ENCODE results near the gene RNF167. TPM values are rescaled to one million over a fixed set of nuclear protein-coding genes. Genes with fewer than 3 reads are reported as not detected.

The RNF167 gene
- total RNA-seq, 1 experiment from 2014 or later: 31.8 TPM

DNA sequence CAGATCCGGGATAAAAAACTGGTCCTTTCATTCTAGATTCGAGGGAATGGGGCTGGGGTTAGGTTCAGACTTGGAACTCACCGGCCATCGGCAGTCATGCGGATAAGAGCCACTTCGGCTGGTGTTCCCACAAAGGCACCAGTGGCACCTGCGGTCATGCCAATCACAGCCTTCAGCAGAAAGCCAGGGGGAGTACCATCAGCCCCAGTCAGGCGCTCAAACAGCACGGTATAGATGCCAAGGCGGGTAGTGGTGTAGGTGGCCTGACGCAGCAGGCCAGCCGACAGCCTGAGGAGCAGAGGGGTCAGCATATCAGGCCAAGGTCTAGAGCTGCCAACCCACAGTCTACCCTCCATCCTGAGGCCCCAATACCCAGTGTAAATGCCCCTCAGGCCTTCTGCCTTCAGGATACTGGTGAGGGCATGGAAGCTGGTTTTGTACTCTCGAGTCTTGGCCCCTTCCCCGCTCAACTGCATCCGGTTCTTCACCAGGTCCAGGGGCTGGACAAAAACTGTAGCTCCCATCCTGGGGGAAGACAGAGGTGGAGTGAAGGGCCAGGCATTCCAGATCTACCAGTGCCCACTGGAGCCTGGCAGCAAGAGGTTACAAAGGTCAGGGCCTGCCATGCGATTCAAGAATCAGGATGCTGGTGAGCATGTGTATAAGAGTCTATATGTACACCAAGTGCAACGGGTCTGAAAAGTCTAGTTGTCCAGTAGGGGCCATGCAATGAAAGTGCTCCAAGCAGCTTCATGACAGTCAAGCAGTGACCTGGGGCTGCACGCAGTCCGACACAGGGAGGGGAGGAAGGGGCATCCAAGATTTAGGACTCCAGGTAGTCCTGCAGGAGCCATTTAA lies 1.2 kb upstream of the RNF167 start:
- no peak for DNase-seq (ENCODE audit: low read depth)

DNA sequence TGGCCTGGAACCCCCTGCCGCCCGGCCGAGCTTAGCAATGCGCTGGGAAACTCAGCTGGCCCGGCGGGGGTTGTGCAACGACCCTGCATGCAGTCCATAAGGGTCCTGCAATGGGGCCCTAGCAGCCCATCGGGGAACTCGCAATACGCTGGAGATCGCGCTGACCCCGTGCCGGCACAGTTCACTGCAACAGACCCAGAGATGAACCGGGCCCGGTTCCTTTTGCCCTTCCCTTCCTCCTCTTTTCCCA lies 597 bp upstream of the RNF167 start:
- no peak for DNase-seq (ENCODE audit: low read depth)

DNA sequence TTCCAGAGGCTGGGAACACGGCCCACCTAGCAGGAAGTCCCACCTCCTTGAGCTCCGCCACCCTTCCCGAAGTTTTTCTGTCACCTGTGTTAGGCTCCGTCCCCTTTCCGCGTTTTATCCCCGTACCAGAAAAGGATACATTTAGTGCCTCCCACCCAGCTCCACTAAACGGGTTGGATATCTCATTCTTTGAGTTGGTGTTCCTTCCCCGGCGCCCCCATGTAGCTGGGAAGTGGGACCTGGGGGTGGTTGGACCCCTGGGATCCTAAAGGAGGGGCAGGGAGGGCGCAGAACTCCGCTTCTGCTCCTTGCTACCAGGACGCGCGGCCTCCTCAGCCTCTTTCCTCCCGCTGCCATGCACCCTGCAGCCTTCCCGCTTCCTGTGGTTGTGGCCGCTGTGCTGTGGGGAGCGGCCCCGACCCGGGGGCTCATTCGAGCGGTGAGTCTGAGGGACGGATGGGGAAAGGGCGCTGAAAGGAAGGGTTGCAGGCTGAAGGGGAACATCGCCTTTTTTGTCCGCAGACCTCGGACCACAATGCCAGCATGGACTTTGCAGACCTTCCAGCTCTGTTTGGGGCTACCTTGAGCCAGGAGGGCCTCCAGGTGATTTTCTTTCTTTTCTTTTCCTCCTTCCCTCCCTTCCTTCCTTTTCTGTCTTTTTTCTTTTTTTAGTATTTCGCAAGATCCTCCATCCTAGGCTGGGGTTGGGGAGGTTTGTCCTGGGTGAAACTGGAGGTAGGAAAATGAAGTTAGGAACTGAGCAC lies 669 bp downstream of the RNF167 start:
- DNase-seq (ENCODE audit: low read depth): no peak

DNA sequence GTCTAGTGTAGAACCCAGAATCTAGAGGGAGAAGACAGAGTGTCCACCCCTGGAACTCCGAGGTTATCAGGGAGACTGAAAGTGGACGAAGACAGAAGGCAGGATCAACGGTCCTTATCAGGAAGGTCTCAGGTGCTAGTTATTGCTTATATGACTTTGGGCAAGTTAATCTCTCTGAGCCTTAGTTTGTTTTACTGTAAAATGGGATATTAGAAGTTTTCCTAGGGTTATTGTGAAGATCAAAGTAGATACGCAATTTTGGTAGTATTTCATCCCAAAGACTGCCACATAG lies 1.2 kb downstream of the RNF167 start:
- DNase-seq (ENCODE audit: low read depth): no peak

DNA sequence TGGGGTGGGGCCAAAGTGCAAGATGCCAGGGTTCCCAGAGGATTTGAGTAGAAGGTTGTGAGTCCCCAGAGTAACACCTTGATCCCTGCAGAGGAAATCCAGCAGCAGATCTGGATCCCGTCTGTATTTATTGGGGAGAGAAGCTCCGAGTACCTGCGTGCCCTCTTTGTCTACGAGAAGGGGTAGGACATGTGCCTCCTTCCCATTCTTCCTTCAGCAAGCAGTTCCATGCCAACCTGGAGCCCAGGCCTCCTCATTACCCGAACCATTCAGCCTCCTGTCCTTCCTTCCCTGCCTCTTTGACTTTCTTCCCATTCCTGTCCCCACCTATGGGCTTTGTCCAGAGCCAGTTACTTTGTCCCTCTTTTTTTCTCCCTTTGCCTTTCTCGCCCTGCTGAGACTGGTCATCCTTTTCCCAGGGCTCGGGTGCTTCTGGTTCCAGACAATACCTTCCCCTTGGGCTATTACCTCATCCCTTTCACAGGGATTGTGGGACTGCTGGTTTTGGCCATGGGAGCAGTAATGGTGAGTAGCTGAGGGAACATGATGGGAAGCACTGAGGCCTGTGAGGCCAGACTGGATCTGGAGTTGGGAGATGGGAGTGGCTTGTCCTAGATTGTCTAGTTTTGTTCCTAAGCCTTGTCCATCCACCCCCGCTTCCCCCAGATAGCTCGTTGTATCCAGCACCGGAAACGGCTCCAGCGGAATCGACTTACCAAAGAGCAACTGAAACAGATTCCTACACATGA lies 2.9 kb downstream of the RNF167 start:
- DNase-seq (ENCODE audit: low read depth): no peak

DNA sequence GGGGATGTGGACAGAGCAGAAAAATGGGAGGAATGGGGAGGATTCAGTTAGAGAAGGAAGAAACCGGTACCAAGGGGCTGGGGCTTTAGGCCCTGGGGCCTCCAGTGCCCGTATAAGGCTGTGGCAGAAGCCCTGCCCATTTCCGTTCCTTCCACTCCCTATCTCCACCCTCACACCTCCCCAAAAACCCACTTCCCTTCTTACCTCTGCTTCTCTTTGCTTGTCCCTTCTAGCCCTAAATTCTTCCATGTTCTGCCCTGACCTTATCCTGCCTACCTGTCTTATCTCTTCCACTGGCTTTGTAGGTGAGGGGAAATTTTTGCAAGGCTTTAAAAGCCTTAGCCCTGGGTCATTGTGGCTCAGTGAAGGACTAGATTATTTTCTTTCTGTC lies 4.1 kb downstream of the RNF167 start:
- no peak for DNase-seq (ENCODE audit: low read depth)

DNA sequence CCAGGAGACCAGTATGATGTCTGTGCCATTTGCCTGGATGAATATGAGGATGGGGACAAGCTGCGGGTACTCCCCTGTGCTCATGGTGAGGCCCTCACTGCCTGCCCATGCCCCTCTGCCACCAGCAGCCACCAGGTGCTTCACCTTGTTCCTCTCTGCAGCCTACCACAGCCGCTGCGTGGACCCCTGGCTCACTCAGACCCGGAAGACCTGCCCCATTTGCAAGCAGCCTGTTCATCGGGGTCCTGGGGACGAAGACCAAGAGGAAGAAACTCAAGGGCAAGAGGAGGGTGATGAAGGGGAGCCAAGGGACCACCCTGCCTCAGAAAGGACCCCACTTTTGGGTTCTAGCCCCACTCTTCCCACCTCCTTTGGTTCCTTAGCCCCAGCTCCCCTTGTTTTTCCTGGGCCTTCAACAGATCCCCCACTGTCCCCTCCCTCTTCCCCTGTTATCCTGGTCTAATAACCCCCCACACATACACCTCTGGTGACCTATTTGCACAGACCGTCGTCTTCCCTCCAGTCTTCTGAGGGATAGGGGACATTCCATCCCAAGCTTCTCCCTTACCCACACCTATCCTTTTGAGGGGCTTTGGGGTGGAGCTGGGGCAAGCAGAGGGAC lies 4.6 kb downstream of the RNF167 start:
- DNase-seq (ENCODE audit: low read depth): no peak

DNA sequence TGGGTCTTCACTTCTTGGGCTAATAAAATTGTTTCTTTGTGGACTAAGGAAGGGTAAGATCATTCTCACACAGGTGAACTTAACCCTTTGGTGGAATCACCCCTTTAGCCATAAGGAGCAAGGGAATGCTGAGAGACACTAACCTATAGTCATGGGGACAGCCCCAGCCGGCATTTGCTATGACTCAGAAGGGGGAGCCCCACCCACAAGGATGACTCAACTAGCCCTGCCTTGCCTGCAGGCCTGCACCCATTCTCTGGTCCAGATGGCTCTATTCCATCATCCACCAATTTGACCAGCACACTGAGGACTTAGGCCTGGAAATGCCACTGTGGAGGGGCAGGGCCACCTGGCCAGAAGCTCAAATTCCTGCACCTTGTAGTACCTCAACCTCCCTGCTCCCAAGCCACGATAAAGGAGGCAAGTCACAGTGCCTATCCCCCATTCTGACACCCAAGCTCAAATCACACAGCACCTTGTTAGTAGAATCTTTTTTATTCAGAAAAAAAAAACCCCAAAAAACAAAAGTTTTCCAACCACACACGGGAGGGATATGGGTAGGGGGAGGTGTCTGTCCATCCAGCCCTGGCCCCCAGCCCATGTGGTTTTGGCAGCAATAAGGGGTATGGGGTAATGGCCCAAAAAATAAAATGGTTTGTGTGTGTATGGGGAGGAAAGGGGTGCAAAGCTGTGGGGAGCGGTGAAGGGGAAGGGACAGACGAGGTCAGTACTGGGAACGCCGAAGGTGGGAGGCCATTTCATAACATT lies 5.3 kb downstream of the RNF167 start:
- peak; percentile 95 for DNase-seq (ENCODE audit: low read depth)

DNA sequence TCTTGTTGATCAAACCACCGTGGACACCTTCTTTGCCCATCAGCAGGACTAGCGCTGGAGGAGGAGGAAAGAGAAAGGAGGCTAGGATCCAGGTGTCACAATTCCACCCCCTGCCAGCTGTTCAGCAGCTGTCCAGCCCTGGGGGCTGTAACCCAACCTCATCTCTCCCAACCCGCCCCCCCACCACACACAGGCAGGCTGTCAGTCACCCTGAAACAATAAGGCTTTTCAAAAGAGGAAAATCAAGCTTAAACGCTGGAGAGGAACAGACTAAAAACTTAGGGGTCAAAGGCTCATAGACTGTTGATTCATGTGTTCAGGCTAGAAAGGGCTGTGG lies 5.8 kb downstream of the RNF167 start:
- DNase-seq (ENCODE audit: low read depth): no peak

DNA sequence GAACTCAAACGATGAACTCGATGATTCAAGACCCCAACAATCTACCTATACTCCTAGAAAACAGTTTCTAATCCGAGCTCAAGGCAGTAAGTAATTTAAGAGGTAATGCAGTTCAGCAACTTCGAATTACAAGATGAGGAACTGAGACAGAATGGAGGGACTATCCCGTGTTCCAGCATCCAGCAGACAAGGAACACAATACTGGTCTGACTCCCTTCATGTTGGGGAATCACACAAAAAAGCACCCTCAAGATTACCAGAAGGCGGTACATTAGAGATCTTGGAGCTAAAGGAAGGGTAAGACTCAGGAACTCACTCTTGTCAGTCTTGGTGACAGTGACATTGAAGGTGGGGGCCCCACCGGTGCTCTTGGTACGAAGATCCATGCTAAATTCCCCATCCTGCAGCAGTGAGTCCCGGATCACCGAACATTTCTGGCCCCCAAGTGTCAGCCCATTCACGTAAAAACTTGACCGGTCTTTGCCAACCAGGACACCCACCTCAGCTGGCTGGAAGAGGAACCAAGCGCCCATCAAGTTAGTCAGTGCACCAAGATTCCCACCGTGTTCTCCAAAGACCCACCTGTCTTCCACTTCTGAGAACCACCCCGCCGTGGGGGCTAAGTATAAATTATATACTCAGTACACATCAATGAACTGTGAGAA lies 6.4 kb downstream of the RNF167 start:
- DNase-seq (ENCODE audit: low read depth): no peak

DNA sequence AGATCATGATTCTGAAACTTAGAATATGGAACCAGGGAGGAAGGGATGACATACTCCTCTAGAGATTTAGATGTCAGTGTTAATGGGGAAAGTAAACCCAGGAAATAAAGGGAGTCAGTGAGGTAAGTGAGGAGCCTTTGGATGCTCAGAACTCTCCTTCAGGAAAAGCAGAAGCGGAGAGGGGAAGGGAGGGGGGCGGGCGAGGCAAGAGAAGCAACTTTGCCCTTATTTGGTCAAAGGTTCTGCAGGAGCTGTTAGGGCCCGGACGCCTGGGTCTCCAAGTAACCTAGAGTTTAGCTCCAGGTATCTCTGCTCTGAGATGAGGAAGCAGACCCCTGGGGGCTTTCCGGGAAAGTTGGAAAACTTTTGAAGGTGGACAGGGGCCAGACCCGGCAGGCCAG lies 6.9 kb downstream of the RNF167 start:
- DNase-seq (ENCODE audit: low read depth): no peak

DNA sequence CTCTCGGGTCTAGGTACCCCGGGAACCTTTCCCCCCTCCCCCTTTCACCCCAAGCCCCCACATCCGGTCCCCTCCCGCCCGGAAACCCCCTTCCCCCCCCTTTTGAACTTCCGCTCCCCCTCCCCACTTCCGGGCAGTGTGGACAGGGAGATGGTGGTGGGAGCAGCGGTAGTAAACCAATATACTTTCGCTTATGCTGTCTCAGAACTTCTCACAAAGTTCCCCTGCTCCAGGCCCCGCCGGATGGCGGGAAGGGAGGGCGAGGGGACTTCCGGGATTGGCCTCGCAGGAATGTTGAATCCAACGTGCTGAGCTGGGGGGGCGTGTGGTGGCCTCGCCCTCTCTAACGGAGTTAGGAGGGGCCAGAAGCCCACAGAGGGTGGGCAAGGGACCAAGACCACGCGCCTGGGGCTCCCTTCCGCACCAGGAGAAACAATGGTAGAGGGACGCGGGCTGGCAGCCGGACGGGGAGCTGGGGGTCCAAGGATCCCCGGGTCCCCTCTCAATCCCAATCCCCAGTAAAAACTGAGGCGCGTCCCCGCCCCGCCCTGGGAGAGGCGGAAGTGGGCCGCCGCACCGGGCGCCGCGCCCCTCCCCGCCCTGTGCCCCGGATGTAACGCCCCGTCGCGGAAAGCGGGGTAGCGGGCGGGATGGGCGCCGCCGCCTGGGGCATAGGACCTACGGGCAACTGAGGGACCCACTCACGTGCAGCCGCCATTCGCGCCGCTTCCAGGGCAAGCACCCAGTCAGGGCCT lies 7.5 kb downstream of the RNF167 start:
- DNase-seq (ENCODE audit: low read depth): peak; percentile 72

DNA sequence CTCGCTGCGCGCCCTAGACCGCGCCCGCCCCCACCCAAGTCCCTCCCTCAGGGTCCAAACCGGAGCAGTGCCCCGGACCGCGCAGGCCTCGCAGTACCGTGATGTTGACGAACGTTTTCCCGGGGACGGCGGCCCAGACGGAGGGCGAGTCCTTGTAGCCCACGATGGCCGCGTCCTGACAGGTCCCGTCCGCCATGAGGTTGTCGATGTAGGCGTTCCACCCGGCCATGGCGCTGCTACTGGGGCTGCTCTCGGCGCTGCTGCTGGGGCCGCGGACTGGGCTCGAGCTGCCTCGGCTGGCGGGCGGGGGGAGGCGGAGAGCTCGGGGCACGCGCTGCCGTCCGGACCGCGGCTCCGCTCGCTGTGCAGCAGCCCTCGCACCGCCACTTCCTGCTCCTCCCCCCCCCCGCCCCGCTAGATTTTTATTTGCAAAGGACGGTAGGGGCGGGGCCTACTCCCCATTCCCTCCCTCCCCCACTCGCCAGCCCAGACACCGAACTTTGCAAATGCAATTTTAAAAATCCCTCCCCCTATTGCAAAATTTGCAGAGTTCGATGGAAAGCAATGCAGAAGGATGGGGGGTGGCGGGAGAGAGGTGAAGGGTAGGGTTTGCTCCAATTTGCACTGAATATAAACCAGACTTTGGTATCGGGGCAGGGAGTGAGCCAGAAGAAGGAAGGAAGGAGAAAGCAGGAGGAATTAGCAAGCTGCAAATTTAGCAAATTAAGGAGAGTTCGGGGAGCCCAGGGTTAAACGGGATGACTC lies 8.3 kb downstream of the RNF167 start, which contains the start of gene PFN1:
PFN1 (minus strand) TSS at position 365 of the 765 bp plus-strand sequence; CDS start at position 229, 136 bp downstream.
- DNase-seq (ENCODE audit: low read depth): peak; percentile 91

DNA sequence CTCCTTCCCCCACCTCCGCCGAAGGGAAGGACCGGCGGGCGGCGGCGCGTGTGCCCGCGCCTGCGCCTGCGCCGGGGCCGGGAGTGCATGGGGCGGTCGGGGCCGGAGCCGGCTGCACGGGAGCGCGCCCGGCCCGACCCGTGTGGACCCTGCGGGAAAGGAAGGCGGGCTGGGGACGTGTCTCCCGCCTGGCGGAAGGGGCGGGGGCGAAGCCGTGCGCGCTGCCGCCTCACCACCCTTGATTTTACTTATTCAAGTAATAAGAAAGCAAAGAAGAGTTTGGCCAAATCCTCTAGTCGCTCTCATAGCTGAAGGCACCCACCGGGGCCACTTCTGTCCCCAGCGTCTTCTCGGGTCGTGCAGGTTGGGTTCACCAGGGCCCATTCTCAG lies 8.9 kb downstream of the RNF167 start:
- peak; percentile 96 for DNase-seq (ENCODE audit: low read depth)

DNA sequence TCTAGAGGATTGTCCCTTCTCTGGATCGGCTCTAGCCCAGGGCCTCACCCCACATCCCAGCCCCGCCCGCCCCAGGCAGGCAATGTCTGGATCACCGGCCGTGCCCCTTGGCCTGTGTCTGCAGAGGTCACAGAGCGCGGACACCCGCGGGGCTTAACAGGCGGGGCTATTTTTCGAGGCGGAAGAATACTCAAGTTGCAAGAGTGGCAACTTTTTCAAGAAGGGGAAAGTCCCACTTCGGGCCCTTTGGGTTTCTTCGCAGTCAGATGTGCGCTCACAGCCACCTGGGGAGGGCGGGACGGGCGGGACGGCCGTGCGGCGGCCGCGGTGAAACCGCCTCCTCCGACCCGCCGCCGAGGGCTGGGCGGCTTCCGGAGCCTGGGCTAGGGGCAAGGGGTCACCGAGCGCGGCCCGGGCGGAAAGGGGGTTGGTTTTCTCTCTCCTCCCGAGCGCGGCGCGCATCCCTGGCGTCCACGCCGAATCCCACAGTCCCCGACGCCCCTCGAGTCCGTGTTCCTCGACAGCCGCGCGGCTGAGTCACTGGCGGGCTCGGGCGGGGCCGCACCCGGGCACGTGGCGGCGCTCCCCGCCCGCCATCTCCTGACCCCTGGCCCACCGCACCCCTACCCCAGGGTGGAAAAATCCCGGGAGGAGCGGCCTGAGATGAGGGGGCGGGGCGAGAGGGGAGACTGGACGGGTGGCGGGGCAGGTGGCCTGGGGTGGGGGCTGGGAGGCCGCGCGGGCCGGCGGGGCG lies 9.4 kb downstream of the RNF167 start:
- DNase-seq (ENCODE audit: low read depth): peak; percentile 83

DNA sequence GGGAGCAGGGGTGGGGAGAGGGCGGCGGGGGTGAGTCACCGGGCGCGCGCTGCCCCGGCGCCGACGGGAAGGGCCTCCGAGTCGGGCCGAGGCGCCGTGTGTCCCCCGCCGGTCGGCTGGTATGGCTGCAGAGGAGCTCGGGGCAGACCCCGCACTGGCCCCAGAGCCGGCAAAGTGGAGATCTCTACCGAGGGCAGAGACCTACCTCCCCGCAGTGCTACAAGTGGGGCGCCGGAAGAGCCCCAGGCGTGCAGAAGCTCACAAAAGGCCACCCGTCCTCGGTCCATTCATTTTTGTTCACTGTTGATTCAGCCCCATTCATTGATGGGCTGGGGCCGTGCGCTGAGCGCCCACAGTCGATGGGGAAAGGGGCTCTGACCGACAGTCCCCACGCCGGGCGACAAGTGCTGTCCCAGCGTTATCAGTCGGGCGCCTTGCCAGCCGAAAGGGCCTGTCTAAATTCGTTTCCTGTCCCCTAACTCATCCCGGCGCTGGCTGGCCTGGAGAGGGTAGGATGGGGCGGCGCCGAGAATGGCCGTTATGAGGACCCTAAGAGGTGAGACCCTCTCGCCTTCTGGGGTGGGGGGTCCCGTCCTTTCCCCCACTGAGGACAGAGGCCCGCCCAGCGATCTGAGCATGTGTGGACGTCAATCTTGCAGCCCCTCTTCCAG lies 10.1 kb downstream of the RNF167 start:
- no peak for DNase-seq (ENCODE audit: low read depth)

DNA sequence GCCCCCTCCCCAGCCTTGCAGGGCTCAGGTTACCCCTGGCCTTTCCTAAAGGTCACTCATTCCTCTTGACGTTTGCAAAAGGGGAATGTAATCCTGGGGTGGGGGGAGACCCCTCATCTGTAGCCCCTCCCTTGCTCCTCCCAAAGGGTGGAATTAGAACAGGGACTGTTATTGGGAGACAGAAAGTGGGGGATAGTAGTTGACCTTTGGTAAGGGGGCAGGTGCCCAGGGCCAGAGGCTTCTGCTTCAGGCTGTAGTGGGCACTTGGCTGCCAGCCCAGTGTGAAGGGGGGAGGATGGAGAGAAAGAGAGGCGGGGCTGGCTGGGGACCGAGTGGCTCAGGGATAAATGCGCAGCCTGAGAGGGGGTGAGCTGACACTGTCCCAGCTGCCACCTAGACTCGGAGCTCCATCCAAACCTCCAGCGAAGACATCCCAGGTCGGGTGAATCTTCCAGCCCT lies 10.7 kb downstream of the RNF167 start, which contains the start of gene ENO3:
ENO3 (plus strand) TSS at position 374 of the 459 bp plus-strand sequence. CDS start 711 bp downstream, outside the sequence.
- DNase-seq (ENCODE audit: low read depth): no peak

DNA sequence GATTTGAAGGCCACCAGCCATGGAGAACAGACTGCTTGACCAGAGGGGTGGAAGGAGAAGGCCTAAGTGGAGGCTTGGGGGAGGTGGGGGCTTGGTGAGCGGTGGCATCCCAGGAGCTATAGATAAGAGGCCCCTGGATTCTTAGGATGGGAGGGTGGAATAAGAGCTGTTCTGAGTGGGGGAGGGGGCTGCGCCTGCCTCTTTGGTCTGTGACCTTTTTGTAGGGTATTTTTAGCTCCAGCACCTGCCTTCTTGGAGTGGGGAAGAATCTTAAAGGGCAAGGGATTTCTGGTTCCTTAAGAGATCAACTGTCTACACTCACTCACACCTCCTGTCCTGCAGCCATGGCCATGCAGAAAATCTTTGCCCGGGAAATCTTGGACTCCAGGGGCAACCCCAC lies 11.4 kb downstream of the RNF167 start:
- DNase-seq (ENCODE audit: low read depth): no peak
